ENCODE data around the gene OPCML.
"Not testable (repeated sequence)": the region's sequence is repeated elsewhere in the genome, so short reads cannot be mapped to it uniquely, and the experiment has no call there.

OPCML gene

DNA sequence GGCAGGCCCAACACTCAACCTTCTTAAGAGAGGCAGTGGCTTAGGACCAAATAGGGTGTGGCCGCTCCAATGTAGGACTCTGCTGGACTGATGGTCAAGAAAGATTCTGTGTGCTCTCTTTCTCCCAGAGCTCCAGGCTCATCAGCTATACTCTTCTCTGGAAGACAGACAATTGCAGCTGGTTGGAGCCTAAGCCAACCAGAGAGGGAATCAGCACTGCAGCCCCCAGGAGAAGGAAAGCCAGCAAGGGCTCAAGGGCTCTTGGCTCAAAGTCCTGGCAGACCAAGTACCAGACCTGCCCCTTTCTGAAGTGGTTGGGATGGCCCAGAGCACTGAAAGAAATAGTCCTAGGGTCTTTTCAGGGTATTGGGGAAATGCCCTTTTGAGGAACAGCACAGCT, 1084.5 kb downstream of the OPCML start:
- no peak for DNase-seq

DNA sequence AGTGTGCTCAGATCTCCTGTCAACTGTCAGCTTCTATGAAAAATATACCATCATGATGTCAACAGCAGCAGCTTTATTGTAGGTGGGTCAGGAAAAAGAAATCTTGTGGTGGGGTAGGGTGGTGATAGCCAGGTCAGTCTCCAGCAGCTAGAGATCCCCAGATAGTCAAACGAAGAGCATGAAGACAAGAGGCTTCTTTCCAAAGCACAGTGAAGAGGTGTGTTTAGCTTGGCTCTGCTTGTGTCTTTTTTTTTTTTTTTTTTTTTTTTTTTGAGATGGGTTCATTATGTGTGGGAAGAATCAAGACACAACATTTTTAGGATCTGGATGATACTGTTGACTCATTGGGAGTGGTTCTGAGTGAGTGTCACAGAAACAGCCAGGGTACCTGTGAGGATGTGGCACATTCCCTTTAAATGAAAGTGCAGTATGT, 1086.4 kb downstream of the OPCML start:
- no peak for DNase-seq

DNA sequence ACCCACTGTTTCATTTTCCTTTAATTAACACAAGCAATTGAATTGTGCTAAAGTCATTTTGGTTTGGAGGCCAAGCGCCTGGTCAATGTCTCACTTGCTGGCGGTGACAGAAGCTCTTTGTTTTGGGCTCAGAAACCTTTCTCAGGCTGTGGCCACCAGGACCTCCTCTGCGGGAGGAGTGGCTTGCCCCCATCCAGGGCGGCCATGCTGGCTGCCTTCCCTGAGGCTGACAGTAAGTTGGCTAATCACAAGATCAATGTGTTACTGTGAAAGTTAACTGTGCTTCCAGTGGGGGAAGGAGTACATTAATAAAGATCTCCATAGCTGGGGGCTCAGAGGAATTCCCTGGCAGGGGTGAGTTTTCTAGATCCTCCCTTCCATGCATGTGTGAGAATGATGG, 1087.4 kb downstream of the OPCML start:
- no peak for DNase-seq

DNA sequence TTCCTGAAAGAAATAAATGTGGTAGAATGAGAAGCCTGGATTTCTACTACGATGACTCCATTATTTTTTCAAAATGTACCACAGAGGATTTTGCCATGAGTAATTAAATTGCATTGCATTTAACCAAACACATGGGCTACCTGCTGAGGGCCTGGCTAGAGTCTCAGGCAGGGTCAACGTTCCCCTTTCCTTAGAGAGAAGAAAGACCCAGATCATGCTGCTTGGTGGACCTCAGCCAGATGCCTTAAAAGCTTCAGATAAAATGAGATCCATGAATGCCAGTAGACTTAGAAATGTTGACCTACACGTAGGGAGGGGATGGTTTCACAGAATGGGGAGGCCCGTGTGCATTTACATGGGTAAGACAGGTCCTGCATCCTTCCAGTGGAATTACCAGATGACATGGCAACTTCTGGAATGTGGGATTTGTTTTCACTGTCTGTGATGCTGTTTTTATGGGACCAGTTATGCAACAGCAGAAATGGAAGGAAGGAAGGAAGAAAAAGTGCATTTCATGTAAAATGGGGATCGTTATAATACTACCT, 1092.5 kb downstream of the OPCML start:
- DNase-seq, result no peak

DNA sequence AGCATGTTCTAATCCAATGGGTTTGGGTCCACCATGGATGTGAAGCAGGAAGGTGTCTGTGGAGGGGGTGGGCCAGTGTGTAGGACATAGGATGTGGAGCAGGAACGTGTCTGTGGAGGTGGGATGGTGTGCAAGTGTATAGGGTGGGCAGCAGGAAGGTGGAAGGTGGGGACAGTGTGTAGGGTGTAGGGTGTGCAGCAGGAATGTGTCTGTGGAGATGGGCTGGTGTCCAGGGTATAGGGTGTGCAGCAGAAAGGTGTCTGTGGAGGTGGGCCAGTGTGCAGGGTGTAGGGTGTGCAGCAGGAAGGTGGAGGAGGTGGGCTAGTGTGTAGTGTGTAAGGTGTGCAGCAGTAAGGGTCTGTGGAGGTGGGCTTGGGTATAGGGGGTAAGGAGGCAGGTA, 1093.9 kb downstream of the OPCML start:
- DNase-seq, result no peak

DNA sequence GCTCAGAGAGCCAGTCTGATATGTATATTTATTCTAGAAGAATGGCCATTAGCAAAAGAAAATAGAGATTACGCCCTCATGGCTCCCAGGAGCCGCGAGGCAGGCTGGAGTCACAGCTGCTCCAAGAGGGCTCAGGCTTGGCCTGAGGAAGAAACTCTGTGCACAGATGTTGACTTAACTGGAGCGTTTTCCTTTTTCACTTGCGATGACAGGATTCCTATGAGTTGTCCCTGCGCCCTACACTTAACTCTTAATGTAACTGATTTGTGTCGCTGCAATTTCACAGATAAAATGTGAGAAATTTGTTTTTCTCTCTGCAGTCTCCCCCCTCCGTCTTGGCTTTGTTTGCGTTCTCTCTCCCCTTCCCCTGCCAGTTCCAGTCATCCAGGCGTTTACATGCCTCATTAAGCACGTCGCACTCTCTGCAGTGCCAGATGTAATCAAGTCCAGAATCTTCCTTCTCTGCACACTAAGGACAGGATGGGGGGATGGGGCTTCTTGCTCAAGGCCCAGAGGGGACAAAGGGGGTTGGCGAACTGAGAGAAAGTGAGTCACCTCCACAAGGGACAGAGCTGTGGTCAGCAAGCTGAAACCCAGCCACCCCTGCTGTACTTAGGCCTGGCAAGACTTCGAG, 1101.8 kb downstream of the OPCML start:
- peak; percentile 41 for DNase-seq

DNA sequence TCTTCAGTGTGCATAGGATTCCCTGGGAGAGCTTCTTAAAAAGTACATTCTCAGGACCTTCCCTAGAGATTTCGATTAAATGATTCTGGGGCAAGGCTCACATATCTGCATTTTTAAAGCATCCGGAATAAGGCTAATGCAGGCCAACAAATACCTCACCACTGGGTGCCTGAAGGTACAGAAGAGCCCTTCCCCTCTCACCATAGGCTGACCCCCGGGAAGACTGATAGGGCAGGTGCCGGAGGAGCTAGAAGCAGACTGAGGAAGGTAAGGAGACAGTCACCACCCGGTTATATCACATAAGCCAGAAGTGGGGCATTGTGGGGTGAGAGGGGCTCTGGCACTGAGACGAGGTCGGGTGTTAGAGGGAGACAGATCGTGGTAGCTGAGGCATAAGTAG, 1102.6 kb downstream of the OPCML start:
- no peak for DNase-seq

DNA sequence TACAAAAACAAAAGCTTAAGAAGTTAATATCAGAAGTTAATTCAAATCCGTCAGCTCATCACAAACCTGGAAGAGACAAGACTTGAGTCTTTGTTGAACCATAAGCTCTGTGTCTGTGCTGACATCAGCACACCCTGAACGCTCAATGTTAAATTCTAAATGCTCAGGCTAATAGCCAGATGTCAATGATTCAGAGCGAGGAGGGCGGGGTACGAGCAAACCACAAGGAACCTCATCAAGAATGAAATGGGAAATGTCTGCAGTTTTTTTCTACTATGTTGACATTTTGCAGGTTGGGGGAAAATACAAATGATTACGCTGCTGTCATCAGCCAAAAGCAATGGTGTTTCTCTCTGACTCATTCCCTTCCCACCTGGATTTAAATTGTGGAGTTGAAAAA, 1104.7 kb downstream of the OPCML start:
- no peak for DNase-seq

DNA sequence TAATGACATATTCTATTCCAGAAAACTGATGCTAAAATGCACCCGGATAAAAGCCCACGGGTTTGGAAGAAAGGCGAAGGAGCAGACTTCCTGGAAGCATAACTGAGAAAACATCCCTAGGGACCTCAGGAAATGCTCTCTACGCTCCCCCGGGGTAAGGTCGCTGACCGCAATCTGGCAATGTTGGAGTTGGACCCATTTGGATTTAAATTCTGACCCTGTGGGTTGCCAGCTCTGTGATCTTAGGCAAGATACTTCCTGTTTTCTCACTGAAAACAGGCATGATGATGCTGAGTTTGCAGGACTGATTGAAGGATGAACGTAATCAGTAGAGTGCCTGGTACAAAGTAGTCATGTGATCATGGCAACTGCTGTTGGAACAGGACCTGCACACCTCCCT, 1107.9 kb downstream of the OPCML start:
- DNase-seq, result no peak

DNA sequence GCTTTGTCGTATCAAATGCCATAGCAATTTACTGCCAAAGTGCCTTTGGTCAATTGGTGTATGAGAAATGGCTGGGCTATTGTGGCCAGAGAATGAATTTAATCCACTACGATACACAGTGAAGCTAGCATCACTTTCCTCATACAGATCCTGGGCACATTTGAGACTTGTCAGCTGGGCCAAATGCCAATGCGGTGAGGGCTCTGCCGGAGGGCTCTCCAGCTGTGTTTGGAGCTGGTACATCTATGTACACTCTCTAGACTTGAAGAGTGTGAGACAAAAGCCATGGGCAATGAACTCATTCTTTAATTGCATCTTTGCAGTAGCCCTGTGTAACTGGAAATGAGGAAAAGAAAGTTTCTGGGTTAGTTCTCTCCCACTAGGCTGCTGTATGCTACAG, 1109.0 kb downstream of the OPCML start:
- no peak for DNase-seq

DNA sequence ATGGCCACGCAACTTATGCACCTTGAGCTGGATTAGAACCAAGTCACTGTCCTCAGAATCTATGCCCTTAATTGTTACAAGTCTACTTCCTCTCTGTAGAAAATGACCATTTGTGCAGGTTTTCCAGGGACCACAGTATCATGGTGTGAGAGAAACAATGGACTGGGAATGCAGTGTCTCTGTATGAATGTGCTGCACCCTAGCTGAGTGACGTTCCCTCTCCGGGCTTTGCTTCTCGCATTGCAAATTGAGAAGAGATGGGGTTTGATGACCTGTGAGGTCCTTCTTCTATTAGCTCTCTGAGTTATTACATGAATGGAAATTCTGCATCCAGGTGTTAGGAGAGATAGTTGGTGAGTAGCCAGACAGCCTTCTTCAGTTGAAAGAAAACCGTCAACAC, 1109.6 kb downstream of the OPCML start:
- DNase-seq, result no peak

DNA sequence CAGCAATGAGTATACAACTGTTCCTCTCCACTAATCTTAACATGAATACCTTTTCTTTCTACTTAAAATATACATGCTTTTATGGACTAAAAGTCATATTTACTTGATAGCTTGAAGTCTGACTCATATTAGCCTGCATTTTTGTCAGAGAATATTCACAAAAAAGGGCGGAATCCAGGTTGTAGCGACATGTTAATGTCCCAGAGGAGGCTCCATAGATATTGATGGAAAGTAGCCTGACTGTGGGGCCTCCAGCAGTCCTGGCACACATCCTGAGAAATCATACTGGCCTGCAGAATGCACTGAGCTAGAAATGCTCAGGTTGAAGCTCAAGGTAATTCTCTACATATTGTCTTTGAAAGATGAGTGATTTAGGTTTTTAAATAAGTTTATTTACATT, 1110.7 kb downstream of the OPCML start:
- no peak for DNase-seq

DNA sequence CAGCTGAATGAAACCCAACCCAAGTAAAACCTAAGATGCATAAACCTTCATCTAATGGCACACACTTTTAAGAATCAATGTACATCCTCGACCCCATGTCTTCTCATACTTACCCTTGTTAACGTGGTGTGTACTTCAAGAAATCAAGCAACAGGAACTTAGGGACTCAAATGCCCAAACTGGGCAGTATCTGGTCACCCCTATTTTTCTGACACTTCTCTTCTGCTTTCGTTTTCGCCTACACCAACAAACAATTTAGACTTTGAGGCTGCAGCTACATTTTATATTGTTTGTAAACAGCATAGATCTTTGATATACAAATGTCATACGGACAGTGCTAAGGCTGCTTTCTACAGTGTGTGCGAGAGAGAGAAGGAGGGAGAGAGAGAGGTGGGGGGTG, 1117.8 kb downstream of the OPCML start:
- no peak for DNase-seq

DNA sequence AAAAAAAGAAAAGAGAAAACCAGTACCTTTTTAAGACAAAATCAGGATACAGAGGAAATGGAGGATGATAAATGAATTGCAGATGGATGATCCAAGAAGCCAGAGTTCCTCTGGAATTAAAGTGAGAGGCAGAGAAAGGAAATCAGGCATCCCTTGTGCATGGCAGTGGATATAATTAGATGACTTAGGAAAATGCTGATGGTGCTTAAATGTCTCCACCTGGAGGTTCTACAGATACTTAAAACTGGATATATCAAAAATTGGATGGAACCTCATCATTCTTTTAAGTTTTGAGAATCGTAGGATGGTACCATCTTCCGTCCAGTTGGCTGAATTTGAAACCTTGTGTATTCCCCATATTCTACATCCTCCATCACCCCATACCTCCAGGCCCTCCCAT, 1121.9 kb downstream of the OPCML start:
- no peak for DNase-seq

DNA sequence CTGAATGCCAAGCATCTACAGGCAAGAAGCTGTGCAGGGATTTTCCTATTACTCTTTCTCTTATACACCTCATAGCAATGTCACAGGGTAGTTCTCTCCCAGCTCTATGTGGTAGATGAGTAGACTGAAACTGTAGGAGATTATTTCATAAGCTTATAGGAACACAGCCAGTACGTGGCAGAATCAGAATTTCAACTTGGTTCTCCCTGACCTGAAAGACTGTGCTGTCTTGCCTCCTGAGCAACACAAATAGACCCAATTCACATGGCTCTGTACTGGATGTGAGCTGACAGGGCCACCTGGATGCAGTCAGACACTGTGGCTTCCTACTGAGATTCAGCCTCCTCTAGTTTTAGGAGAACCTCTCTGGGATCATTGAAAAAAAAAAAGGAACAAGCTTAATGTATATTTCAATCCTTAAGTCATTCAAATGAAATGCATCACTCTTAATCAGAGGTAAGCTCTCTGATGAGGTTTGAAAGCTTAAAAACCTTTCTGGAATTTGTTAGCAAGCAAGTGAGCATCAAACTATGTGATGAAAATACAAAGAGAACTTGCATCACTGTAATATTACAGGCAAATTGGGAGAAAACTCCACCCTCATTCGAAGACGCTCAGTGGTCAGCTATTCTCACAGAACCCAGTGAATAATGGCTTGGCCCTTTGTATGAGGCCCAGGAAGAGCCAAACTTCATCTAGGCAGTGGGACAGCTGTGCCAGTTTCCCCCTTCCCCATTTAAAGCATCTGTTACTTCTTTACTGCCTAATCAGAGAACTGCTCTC, 1122.5 kb downstream of the OPCML start:
- DNase-seq, result no peak

DNA sequence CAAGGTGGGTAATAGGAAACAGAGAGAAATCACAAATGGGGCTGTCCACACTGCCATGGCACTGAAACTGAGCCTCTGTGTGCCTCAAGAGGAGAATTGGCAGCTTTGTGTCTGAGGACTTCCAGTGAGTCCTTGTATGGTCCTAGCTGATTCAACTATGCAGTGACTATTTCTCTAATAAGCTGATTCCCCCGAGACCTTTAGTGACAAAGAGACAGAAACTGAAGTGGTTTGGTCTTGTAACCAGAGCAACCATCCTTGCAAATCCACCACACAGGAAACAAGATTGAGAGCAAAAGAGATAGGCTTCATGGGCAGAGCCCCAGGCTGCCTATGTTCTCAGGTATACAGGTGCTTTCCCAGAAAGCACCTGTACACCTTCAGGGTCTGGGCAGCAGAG, 1123.4 kb downstream of the OPCML start:
- no peak for DNase-seq

DNA sequence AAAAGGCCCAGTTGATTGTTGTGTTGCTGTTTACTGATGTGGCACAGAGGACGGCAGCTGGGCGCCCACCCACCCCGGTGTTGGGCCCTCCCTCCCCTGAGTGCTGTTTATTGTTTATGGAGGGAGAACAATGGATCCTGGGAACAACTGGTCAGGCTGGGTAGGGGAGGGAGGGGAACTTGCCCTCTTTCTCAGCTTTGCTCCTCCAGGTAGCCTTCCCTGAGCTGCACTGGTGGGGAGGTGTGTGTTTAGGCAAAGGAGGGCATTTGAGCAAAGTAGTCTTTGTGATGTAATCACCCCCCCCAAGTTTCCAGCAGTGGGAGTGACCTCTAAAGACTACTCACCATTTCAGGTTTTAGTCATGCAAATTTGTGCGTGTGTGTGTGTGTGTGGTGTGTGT, 1126.6 kb downstream of the OPCML start:
- no peak for DNase-seq

DNA sequence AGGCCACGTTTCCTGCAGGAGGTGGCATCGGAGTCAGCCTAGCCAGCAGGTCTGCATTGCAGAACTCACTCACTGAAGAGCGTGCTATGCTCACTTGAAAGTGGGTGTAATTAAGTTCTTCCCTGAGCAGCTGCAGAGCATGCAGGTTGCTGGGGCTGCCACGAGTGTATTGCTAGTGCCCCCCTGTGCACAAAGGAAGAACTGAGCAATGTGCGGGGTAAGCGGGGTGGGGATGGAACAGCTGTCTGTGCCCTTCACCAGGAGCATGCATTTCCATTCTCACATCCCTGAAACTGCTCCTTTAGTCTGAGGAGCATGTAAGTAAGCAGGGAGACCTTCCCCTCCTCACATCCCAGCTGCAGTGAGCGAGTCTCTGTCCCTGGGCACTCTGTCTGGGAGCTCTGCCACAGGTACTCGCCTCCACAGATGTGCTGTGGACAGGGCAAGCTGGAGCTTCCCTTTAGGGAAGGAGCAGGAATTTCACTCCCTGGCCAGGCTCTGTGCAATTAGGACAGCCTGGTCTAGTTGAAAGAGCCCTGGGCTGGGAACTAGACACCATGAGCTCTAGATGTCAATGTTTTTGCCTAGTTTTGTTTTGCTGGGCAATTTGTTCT, 1130.1 kb downstream of the OPCML start:
- DNase-seq, result peak; percentile 76

DNA sequence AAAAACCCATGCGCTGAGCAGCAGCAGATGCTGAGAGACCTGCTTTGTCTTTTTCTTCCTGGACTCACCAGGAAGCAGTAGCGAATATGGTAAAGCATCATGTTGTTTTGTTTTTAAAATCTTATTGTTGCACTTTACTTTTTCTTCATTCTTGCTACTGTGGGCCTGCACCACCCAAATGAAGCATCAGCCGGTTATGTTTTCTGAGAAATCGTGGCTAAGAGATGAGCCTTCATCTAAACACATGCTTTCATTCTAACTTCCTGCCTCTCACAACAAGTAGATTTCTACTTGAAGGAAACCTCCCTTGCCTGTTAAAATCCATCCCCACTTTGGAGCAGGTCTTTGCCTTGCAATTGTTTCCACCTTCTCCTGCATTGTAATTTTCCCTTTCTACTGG, 1136.0 kb downstream of the OPCML start:
- no peak for DNase-seq

DNA sequence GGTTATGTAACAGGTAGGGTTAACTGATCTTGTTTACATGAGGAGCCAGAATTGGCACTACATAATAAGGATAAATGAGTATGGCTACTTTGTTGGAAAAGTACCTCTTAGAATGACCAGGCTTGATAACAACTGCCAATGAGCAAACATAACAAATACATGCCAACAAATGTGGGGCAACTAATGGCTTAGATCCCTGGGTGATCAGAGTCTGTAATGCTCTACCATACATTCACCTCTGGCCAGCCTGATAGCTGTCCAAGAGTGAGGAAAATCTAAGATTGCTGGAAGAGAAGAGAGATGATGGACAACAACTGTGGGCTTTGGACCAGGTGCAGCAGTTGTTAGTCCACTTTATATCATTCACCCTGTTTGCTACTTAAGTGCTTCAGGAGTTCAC, 1136.9 kb downstream of the OPCML start:
- DNase-seq, result no peak

DNA sequence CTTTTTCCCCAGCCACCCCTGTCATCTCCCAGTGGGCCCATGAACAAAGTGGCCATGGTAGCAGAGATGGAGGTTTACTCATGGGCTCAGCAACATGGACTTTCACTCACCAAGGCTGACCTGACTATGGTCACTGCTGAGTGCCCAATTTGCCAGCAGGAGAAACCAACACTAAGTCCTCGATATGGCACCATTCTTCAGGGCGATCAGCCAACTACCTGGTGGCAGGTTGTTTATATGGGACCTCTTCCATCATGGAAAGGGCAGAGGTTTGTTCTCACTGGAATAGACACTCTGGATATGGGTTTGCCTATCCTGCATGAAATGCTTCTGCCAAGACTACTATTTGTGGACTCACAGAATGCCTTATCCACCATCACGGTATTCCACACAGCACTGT, 1152.8 kb downstream of the OPCML start:
- no peak for DNase-seq

DNA sequence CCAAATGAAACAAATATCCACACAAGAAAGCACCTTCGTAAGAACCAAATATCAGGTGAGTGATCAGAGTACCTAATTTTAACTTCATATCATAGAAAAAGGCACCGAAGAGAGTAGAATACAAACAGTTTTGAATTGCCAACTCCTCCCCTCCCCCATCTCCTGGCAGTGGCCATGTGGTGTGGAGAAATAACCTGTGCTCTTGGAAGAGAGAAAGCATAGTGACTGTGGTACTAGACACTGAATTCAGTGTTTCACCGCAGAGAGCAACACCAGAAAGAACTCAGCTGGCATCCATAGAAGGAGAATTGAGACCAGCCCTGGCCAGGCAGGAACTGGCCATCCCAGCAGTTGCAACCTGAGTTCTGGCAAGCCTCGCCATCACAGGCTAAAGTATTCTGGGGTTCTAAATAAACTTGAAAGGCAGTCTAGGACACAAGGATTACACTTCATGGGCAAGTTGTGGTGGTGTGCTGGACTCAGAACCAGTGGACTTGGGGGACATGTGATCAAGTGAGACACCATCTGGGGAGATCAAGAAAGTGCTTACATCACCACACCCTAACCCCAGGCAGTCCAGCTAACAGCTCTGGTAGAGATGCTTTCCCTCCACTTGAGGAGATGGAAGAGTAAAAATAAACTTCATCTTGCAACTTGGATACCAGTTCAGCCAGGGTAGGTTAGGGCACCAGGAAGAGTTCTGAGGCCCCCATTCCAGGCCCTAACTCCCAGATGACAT, 1158.7 kb downstream of the OPCML start:
- DNase-seq, result no peak

DNA sequence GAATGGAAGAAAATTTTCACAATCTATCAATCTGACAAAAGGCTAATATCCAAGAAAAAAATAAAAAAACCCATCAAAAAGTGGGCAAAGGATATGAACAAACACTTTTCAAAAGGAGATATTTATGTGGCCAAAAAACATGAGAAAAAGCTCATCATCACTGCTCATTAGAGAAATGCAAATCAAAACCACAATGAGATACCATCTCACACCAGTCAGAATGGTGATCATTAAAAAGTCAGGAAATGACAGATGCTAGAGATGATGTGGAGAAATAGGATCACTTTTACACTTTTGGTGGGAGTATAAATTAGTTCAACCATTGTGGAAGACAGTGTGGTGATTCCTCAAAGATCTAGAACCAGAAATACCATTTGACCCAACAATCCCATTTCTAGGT, 1162.2 kb downstream of the OPCML start:
- DNase-seq, result not testable (repeated sequence)

All from right hindlimb (tissue), 1 donor.